Thyroid gland (tissue), 4 donors: ENCODE results near the gene TBC1D2B.

Experiments used
- CTCF ChIP-seq, 6 experiments: fragments of 200-600 bp in 3 of 6; fragments of 450-650 bp in 3 of 6; sonication (generic) in 3 of 6; IDR thresholded peaks; one replicate each; pipeline ENCODE4 v1.5.1; 2016 to 2019; ENCODE audit warnings: antibody characterized with exemption in 6 of 6, mild to moderate bottlenecking in 2 of 6, inconsistent platforms in 1 of 6, moderate library complexity in 1 of 6
- POLR2A ChIP-seq, 2 donors: fragments of 450-650 bp; IDR thresholded peaks; one replicate each; pipeline ENCODE4 v1.6.1; 2017; ENCODE audit warnings: antibody characterized with exemption in 2 of 2, mild to moderate bottlenecking in 2 of 2, moderate library complexity in 1 of 2

GRCh38 chr15:77969055-77969454, 108.5 kb downstream of the TBC1D2B start:
- TF ChIP-seq CTCF (IDR thresholded peaks at IDR 0.05) = no peak
- no peak for TF ChIP-seq POLR2A (IDR thresholded peaks at IDR 0.05)
